SU-DHL-6 (cell line): ENCODE results near the gene DEAF1.

Experiments
- H2AFZ ChIP-seq: fragments of 200-600 bp; sonication (generic); 2 replicates; pipeline ENCODE4 v1.6.1; 2014; ENCODE audit warnings: low read depth, mild to moderate bottlenecking, moderate library complexity, mixed read lengths, antibody characterized with exemption, low read length; ENCODE audit not compliant: severe bottlenecking
- H3F3A ChIP-seq: fragments of 200-600 bp; shearing (Covaris generic); 2 replicates; pipeline ENCODE4 v1.6.0; 2016; ENCODE audit warnings: antibody characterized with exemption, mild to moderate bottlenecking; ENCODE audit not compliant: insufficient read depth
- H3K27ac ChIP-seq: fragments of 200-600 bp; sonication (generic); 2 replicates; pipeline ENCODE4 v1.5.1; 2016; ENCODE audit warnings: low read depth, mild to moderate bottlenecking, low read length, moderate library complexity, mixed read lengths
- H3K27me3 ChIP-seq: fragments of 200-600 bp; sonication (generic), shearing (Covaris generic); 2 replicates; pipeline ENCODE4 v1.6.0; 2014; ENCODE audit warnings: mild to moderate bottlenecking, low read length
- H3K36me3 ChIP-seq: fragments of 200-600 bp; sonication (generic); 2 replicates; pipeline ENCODE4 v1.6.1; 2014; ENCODE audit warnings: mild to moderate bottlenecking, low read length, mixed read lengths
- H3K4me2 ChIP-seq: fragments of 300-600, 200-600 bp; shearing (Covaris generic), sonication (generic); 2 replicates; pipeline ENCODE4 v1.6.0; 2014; ENCODE audit warnings: low read length, low read depth, mild to moderate bottlenecking; ENCODE audit not compliant: poor library complexity, severe bottlenecking
- H3K4me3 ChIP-seq: fragments of 200-600 bp; sonication (generic); 2 replicates; pipeline ENCODE4 v1.5.1; 2014; ENCODE audit warnings: antibody characterized with exemption, low read length, mild to moderate bottlenecking, mixed read lengths; ENCODE audit not compliant: insufficient read depth, poor library complexity, severe bottlenecking
- H3K79me2 ChIP-seq: fragments of 200-600 bp; sonication (generic); 2 replicates; pipeline ENCODE4 v1.6.1; 2014; ENCODE audit warnings: mild to moderate bottlenecking, low read length, moderate library complexity; ENCODE audit not compliant: insufficient read depth
- H3K9ac ChIP-seq: fragments of 200-600 bp; sonication (generic); 2 replicates; pipeline ENCODE4 v1.7.0; 2014; ENCODE audit warnings: mild to moderate bottlenecking, low read length
- H3K9me2 ChIP-seq: fragments of 200-600 bp; sonication (generic); replicated peaks from 2 replicates; pipeline ENCODE4 v1.6.1; 2014; ENCODE audit warnings: low read length; ENCODE audit not compliant: insufficient read depth
- H3K9me3 ChIP-seq: fragments of 200-600 bp; sonication (generic); 2 replicates; pipeline ENCODE4 v1.6.1; 2014; ENCODE audit warnings: low read length, mixed read lengths; ENCODE audit not compliant: insufficient read depth
- H4K20me1 ChIP-seq: fragments of 200-600 bp; sonication (generic); 2 replicates; pipeline ENCODE4 v1.6.1; 2014; ENCODE audit warnings: low read depth, mild to moderate bottlenecking, antibody characterized with exemption, low read length, moderate library complexity, mixed read lengths
- CTCF ChIP-seq: fragments of 200-600 bp; sonication (generic); IDR thresholded peaks from one replicate; pipeline ENCODE4 v1.5.1; 2017; ENCODE audit warnings: antibody characterized with exemption, mild to moderate bottlenecking, low read length, moderate library complexity; ENCODE audit not compliant: insufficient read depth, poor library complexity, severe bottlenecking
- EZH2phosphoT487 ChIP-seq: fragments of 200-600 bp; sonication (generic), shearing (Covaris generic); conservative IDR thresholded peaks from 2 replicates; pipeline ENCODE4 v1.6.1; 2018; ENCODE audit warnings: mild to moderate bottlenecking, antibody characterized with exemption, low read length, moderate library complexity, mixed read lengths

The DEAF1 gene

GRCh38 chr11:720017-720641, 25.1 kb upstream of the DEAF1 start:
- no peak overlapping the region for H3K4me2 ChIP-seq
- H3K9ac ChIP-seq, result no peak overlapping the region

GRCh38 chr11:719214-720016, 24.4 kb upstream of the DEAF1 start:
- Histone ChIP-seq H4K20me1 (no peaks in the 10 kb centered on the region), H3F3A (peaks cover 7% of the 10 kb centered on the region; the same call in 1 of the 2 replicates), H3K27me3 (no peaks in the 10 kb centered on the region), H2AFZ (no peak overlapping the region), H3K4me2 (no peak overlapping the region), H3K9me2 (no peaks in the 10 kb centered on the region), H3K4me3 (no peak overlapping the region), H3K36me3 (no peaks in the 10 kb centered on the region), H3K79me2 (no peaks in the 10 kb centered on the region), H3K9me3 (no peaks in the 10 kb centered on the region), H3K27ac (no peak overlapping the region), H3K9ac (no peak overlapping the region)
- TF ChIP-seq EZH2phosphoT487, result no peak

More at GRCh38 chr11:720017-720641, 25.1 kb upstream of the DEAF1 start:
- Histone ChIP-seq H3K27me3 (no peaks in the 10 kb centered on the region), H3K9me2 (no peaks in the 10 kb centered on the region), H3K79me2 (no peaks in the 10 kb centered on the region), H3K4me3 (no peak overlapping the region), H2AFZ (no peak overlapping the region), H3K9me3 (no peaks in the 10 kb centered on the region), H3F3A (peaks cover 7% of the 10 kb centered on the region; the same call in 1 of the 2 replicates), H4K20me1 (no peaks in the 10 kb centered on the region), H3K27ac (no peak overlapping the region), H3K36me3 (no peaks in the 10 kb centered on the region)
- TF ChIP-seq CTCF, result no peak
- TF ChIP-seq EZH2phosphoT487, result no peak

GRCh38 chr11:714436-714835, 19.4 kb upstream of the DEAF1 start:
- no peaks in the 10 kb centered on the region for H3K9me2 ChIP-seq
- TF ChIP-seq EZH2phosphoT487, result no peak
- TF ChIP-seq CTCF, result no peak
- H3F3A ChIP-seq, result no peaks in the 10 kb centered on the region
- H3K27me3 ChIP-seq, result no peaks in the 10 kb centered on the region
- H3K9ac ChIP-seq, result no peak overlapping the region
- H3K4me2 ChIP-seq, result no peak overlapping the region
- H2AFZ ChIP-seq, result no peak overlapping the region
- H3K79me2 ChIP-seq, result no peaks in the 10 kb centered on the region
- H3K36me3 ChIP-seq, result no peaks in the 10 kb centered on the region
- no peaks in the 10 kb centered on the region for H4K20me1 ChIP-seq
- no peak overlapping the region for H3K4me3 ChIP-seq
- no peak overlapping the region for H3K27ac ChIP-seq
- H3K9me3 ChIP-seq, result no peaks in the 10 kb centered on the region
